ENCODE measurements around the gene OR10H1.
"Not testable (repeated sequence)": the region's sequence is repeated elsewhere in the genome, so short reads cannot be mapped to it uniquely, and the experiment has no call there.

The OR10H1 gene

GRCh38 chr19:15776264-15776663 lies 39.2 kb downstream of the OR10H1 start:
- DNase-seq (ENCODE audit: low read depth in 1 of 2, low spot score in 1 of 2): no peak
- Histone ChIP-seq H3K27me3 (ENCODE audit: insufficient read depth, poor library complexity, severe bottlenecking) (no peaks in the 10 kb centered on the region), H3K4me3 (replicated peaks; ENCODE audit: insufficient read depth, low read length) (no peak overlapping the region), H3K27ac (replicated peaks) (no peak overlapping the region)
- TF ChIP-seq, protein P1, sequence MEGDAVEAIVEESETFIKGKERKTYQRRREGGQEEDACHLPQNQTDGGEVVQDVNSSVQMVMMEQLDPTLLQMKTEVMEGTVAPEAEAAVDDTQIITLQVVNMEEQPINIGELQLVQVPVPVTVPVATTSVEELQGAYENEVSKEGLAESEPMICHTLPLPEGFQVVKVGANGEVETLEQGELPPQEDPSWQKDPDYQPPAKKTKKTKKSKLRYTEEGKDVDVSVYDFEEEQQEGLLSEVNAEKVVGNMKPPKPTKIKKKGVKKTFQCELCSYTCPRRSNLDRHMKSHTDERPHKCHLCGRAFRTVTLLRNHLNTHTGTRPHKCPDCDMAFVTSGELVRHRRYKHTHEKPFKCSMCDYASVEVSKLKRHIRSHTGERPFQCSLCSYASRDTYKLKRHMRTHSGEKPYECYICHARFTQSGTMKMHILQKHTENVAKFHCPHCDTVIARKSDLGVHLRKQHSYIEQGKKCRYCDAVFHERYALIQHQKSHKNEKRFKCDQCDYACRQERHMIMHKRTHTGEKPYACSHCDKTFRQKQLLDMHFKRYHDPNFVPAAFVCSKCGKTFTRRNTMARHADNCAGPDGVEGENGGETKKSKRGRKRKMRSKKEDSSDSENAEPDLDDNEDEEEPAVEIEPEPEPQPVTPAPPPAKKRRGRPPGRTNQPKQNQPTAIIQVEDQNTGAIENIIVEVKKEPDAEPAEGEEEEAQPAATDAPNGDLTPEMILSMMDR (IDR thresholded peaks at IDR 0.05; ENCODE audit: insufficient read depth, low read length): no peak
- TF ChIP-seq, protein P2, sequence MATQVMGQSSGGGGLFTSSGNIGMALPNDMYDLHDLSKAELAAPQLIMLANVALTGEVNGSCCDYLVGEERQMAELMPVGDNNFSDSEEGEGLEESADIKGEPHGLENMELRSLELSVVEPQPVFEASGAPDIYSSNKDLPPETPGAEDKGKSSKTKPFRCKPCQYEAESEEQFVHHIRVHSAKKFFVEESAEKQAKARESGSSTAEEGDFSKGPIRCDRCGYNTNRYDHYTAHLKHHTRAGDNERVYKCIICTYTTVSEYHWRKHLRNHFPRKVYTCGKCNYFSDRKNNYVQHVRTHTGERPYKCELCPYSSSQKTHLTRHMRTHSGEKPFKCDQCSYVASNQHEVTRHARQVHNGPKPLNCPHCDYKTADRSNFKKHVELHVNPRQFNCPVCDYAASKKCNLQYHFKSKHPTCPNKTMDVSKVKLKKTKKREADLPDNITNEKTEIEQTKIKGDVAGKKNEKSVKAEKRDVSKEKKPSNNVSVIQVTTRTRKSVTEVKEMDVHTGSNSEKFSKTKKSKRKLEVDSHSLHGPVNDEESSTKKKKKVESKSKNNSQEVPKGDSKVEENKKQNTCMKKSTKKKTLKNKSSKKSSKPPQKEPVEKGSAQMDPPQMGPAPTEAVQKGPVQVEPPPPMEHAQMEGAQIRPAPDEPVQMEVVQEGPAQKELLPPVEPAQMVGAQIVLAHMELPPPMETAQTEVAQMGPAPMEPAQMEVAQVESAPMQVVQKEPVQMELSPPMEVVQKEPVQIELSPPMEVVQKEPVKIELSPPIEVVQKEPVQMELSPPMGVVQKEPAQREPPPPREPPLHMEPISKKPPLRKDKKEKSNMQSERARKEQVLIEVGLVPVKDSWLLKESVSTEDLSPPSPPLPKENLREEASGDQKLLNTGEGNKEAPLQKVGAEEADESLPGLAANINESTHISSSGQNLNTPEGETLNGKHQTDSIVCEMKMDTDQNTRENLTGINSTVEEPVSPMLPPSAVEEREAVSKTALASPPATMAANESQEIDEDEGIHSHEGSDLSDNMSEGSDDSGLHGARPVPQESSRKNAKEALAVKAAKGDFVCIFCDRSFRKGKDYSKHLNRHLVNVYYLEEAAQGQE (IDR thresholded peaks at IDR 0.05; ENCODE audit: insufficient replicate concordance, low read depth): no peak
- no peak for TF ChIP-seq SPI1 (IDR thresholded peaks at IDR 0.05; ENCODE audit: borderline replicate concordance, low read depth)
- TF ChIP-seq GABPA (IDR thresholded peaks at IDR 0.05; ENCODE audit: low read depth): no peak
- TF ChIP-seq POLR2AphosphoS5 (IDR thresholded peaks at IDR 0.05; ENCODE audit: low read depth): no peak

GRCh38 chr19:15775249-15775648 lies 40.2 kb downstream of the OR10H1 start:
- no peak overlapping the region for H3K4me3 ChIP-seq (replicated peaks; ENCODE audit: insufficient read depth, low read length)
- H3K27ac ChIP-seq (replicated peaks): no peak overlapping the region
- no peaks in the 10 kb centered on the region for H3K27me3 ChIP-seq (ENCODE audit: insufficient read depth, poor library complexity, severe bottlenecking)
- no peak for TF ChIP-seq GABPA (IDR thresholded peaks at IDR 0.05; ENCODE audit: low read depth)
- TF ChIP-seq POLR2AphosphoS5 (IDR thresholded peaks at IDR 0.05; ENCODE audit: low read depth): no peak
- TF ChIP-seq SPI1 (IDR thresholded peaks at IDR 0.05; ENCODE audit: borderline replicate concordance, low read depth): no peak
- TF ChIP-seq, protein P1 (IDR thresholded peaks at IDR 0.05; ENCODE audit: insufficient read depth, low read length): no peak
- TF ChIP-seq, protein P2 (IDR thresholded peaks at IDR 0.05; ENCODE audit: insufficient replicate concordance, low read depth): no peak
- no peak for DNase-seq (ENCODE audit: low read depth in 1 of 2, low spot score in 1 of 2)

DNA sequence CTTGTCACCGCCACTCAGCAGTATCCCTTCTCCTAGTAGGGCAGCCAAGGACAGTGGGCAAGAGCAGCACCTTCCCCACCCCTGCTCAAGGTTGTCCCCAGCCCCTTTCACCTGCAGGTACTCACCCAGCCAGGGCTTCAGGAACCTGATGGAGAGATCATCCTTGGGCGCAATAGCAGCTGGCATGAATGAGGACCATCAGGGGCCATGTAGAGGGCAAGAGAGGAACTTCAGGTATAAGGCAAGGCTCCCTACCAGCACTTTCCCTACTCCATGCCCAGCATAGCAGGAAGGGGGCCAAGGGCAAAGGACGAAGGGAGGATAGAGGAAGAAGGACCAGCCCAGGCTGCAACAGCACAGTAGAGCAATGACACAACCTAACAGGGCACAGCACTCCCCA lies 41.3 kb downstream of the OR10H1 start:
- H3K27me3 ChIP-seq (ENCODE audit: insufficient read depth, poor library complexity, severe bottlenecking); DNase-seq (ENCODE audit: low read depth in 1 of 2, low spot score in 1 of 2); H3K27ac ChIP-seq (replicated peaks); H3K4me3 ChIP-seq (replicated peaks; ENCODE audit: insufficient read depth, low read length): not testable (repeated sequence)

- DNase-seq (ENCODE audit: low read depth in 1 of 2, low spot score in 1 of 2): no peak
- Histone ChIP-seq H3K4me3 (replicated peaks; ENCODE audit: insufficient read depth, low read length) (no peak overlapping the region), H3K27ac (replicated peaks) (no peak overlapping the region), H3K27me3 (ENCODE audit: insufficient read depth, poor library complexity, severe bottlenecking) (no peaks in the 10 kb centered on the region)
- TF ChIP-seq GABPA (IDR thresholded peaks at IDR 0.05; ENCODE audit: low read depth): no peak
- TF ChIP-seq, protein P2 (IDR thresholded peaks at IDR 0.05; ENCODE audit: insufficient replicate concordance, low read depth): peak; percentile 95
- TF ChIP-seq, protein P1 (IDR thresholded peaks at IDR 0.05; ENCODE audit: insufficient read depth, low read length): no peak
Measured at GRCh38 chr19:15769586-15769985, 45.9 kb downstream of the OR10H1 start.

Data from HL-60 (cell line).